ENCODE measurements around the gene CD58. TPM values are rescaled to one million over a fixed set of nuclear protein-coding genes. Genes with fewer than 3 reads are reported as not detected.

Gene CD58
- total and polyA plus RNA-seq, 9 of the 15 experiments (the other 6 are each of a cell fraction or from before 2014, with no cell fraction given): 18.1 to 113 (median 37.4) TPM

GRCh38 chr1:116503546-116504307, 67.1 kb downstream of the CD58 start (continued):
- TF ChIP-seq PBX2 (CRISPR knock-in tag; IDR thresholded peaks at IDR 0.05; ENCODE audit: low read depth) (peak; percentile 38), PBX2 (tag; conservative IDR thresholded peaks at IDR 0.05; ENCODE audit: low read depth) (peak; percentile 82), ZNF23 (CRISPR knock-in tag; IDR thresholded peaks at IDR 0.05) (no peak), BCOR (IDR thresholded peaks at IDR 0.05) (no peak), SMARCC2 (IDR thresholded peaks at IDR 0.05; ENCODE audit: low read depth) (no peak), ELF1 (tag; IDR thresholded peaks at IDR 0.05) (no peak), FOXM1 (IDR thresholded peaks at IDR 0.05; ENCODE audit: low read depth) (peak; percentile 68; the same call in 1 of the 2 replicates), FOXM1 (CRISPR knock-in tag; IDR thresholded peaks at IDR 0.05; ENCODE audit: low read depth) (no peak), BRCA1 (IDR thresholded peaks at IDR 0.05) (no peak), BRCA1 (CRISPR knock-in tag; IDR thresholded peaks at IDR 0.05) (no peak), TBL1XR1 (IDR thresholded peaks at IDR 0.05; ENCODE audit: low read length in 2 of 2) (peak; percentile 72 to 75), ATF1 (CRISPR knock-in tag; IDR thresholded peaks at IDR 0.05) (no peak), ATF1 (tag; IDR thresholded peaks at IDR 0.05) (no peak), NFE2 (IDR thresholded peaks at IDR 0.05; ENCODE audit: low read depth) (peak; percentile 65; the same call in 1 of the 2 replicates), FOXA3 (CRISPR knock-in tag; conservative IDR thresholded peaks at IDR 0.05 in 1 of 2, IDR thresholded peaks at IDR 0.05 in 1 of 2) (no peak), ZNF253 (CRISPR knock-in tag; conservative IDR thresholded peaks at IDR 0.05) (no peak), ZNF57 (CRISPR knock-in tag; IDR thresholded peaks at IDR 0.05) (no peak), PRPF4 (IDR thresholded peaks at IDR 0.05; ENCODE audit: insufficient read depth, low read depth, low read length, poor library complexity, severe bottlenecking) (no peak), ZNF449 (CRISPR knock-in tag; IDR thresholded peaks at IDR 0.05) (no peak), ZNF398 (CRISPR knock-in tag; IDR thresholded peaks at IDR 0.05) (no peak), TAF15 (IDR thresholded peaks at IDR 0.05; ENCODE audit: low read depth, low read length) (no peak), MCM7 (IDR thresholded peaks at IDR 0.05) (no peak), MAZ (CRISPR knock-in tag; conservative IDR thresholded peaks at IDR 0.05 in 1 of 2, IDR thresholded peaks at IDR 0.05 in 1 of 2) (no peak; a peak in 1 of 4 replicates)
